ENCODE results near the gene RPL29. TPM values are rescaled to one million over a fixed set of nuclear protein-coding genes. Genes with fewer than 3 reads are reported as not detected.

RPL29 gene
- total and polyA plus RNA-seq, 2 of the 4 experiments (the other 2 are of a cell fraction): 2,081 to 2,126 TPM

GRCh38 chr3:51988286-51989146, 7.2 kb downstream of the RPL29 start:
- H4K91ac ChIP-seq (ENCODE audit: insufficient read depth, low read depth, low read length): no peak overlapping the region
- no peak overlapping the region for H2BK5ac ChIP-seq (ENCODE audit: low read depth, low read length, poor library complexity, severe bottlenecking)
- H3K9me3 ChIP-seq (ENCODE audit: control insufficient read depth, insufficient read depth, low read length): no peaks in the 10 kb centered on the region
- H3K79me1 ChIP-seq (ENCODE audit: low read depth in 1 of 2, low read length in 2 of 2): peaks cover 19 to 55% of the 10 kb centered on the region in 2 experiments; a peak in 3 of 4 replicates
- no peak overlapping the region for H3K56ac ChIP-seq (ENCODE audit: extremely low read depth, insufficient read depth, low read length)
- BruUV-seq (replicated peaks): no TSS peak
- dilution Hi-C loops (cut with HindIII; ENCODE audit: low sequenced_read_pairs, unreplicated experiment): no loop called here
- 83% methylated on average over 11 of the region's 15 CpGs; no CpG with 5 or more reads in 1 of the 2 experiments for WGBS, 2 experiments (ENCODE audit: extremely low coverage in 2 of 2, insufficient read length in 1 of 2)
- no peak for ATAC-seq (ENCODE audit: low read depth)
- intact Hi-C loops (cut with micrococcal nuclease): no loop called here
- H2BK15ac ChIP-seq (ENCODE audit: low read depth, low read length): no peak overlapping the region
- no peak overlapping the region for H2AFZ ChIP-seq (replicated peaks; ENCODE audit: low read length, poor library complexity)
- ChIA-PET CTCF (no interaction called here), POLR2A (ENCODE audit: unreplicated experiment) (no interaction called here)
- no peak overlapping the region for H4K5ac ChIP-seq (ENCODE audit: low read depth, low read length)
- in situ Hi-C loops (cut with MboI; ENCODE audit: low sequenced_read_pairs): no loop called here
- peaks cover 13% of the 10 kb centered on the region for H3K4me1 ChIP-seq (ENCODE audit: control insufficient read depth, insufficient read depth, low read length)
- no peaks in the 10 kb centered on the region for H3K27me3 ChIP-seq (ENCODE audit: control insufficient read depth, insufficient read depth, low read length)
- no peak overlapping the region for H3K23ac ChIP-seq (ENCODE audit: low read depth, low read length)
- H3K18ac ChIP-seq (ENCODE audit: low read depth, low read length): no peak overlapping the region
- H3K14ac ChIP-seq (replicated peaks; ENCODE audit: low read depth, low read length): no peak overlapping the region
- H2BK20ac ChIP-seq (ENCODE audit: low read depth, low read length): no peak overlapping the region
- DNase-seq: no peak
- TF ChIP-seq CTCF (conservative IDR thresholded peaks at IDR 0.05; ENCODE audit: low read depth, low read length): no peak
- no peak for TF ChIP-seq CHD1 (IDR thresholded peaks at IDR 0.05; ENCODE audit: low read depth, low read length)
- TF ChIP-seq MAFK (IDR thresholded peaks at IDR 0.05; ENCODE audit: low read depth, low read length): no peak
- TF ChIP-seq BHLHE40 (IDR thresholded peaks at IDR 0.05; ENCODE audit: low read depth, low read length): no peak
- TF ChIP-seq FOS (IDR thresholded peaks at IDR 0.05; ENCODE audit: low read depth, low read length): no peak
- TF ChIP-seq POLR2A (IDR thresholded peaks at IDR 0.05; ENCODE audit: low read depth, low read length): no peak
- TF ChIP-seq MXI1 (IDR thresholded peaks at IDR 0.05; ENCODE audit: borderline replicate concordance, low read depth, low read length): no peak
- no peak overlapping the region for H2BK120ac ChIP-seq (ENCODE audit: low read depth, low read length)
- H3K4me2 ChIP-seq (ENCODE audit: low read depth, low read length): no peak overlapping the region
- H3K4ac ChIP-seq (ENCODE audit: low read depth, low read length): no peak overlapping the region
- peaks cover 10% of the 10 kb centered on the region for H3K9me1 ChIP-seq (ENCODE audit: insufficient read depth, low read length)
- no peak overlapping the region for H4K8ac ChIP-seq (ENCODE audit: low read depth in 2 of 2, low read length in 2 of 2)
- no peak overlapping the region for H2AK5ac ChIP-seq (ENCODE audit: low read depth, low read length)
- no peak overlapping the region for H3K27ac ChIP-seq (ENCODE audit: insufficient read depth, low read length)
- H3K36me3 ChIP-seq (ENCODE audit: control insufficient read depth, insufficient read depth, low read length): peaks cover 19% of the 10 kb centered on the region
- peak overlapping the region; percentile 61 for H2AK9ac ChIP-seq (replicated peaks; ENCODE audit: low read depth, low read length, poor library complexity)
- peaks cover 9% of the 10 kb centered on the region; the same call in 1 of the 2 replicates for H4K20me1 ChIP-seq (ENCODE audit: insufficient read depth, low read length)
- H3K4me3 ChIP-seq (ENCODE audit: insufficient read depth, low read depth, low read length): no peak overlapping the region
- no peak overlapping the region for H3K9ac ChIP-seq (ENCODE audit: low read depth, low read length)

All from IMR-90 (cell line).